GM18868 (cell line): ENCODE data around the gene GPR17.

Experiments
- ATAC-seq: cut with Tn5 transposase; IDR thresholded peaks from one replicate; pipeline ENCODE4 v1.9.1; 2021; ENCODE audit warnings: mild to moderate bottlenecking, moderate library complexity; ENCODE audit not compliant: unreplicated experiment

Gene GPR17

GRCh38 chr2:127665267-127665893 is 19.4 kb downstream of the GPR17 start:
- ATAC-seq = no peak

- no peak for ATAC-seq
Measured at GRCh38 chr2:127669056-127669455, 23.1 kb downstream of the GPR17 start.

- ATAC-seq = no peak
Measured at GRCh38 chr2:127670055-127670956, 24.4 kb downstream of the GPR17 start.

- no peak for ATAC-seq
Measured at GRCh38 chr2:127670957-127671290, 25.0 kb downstream of the GPR17 start.

- no peak for ATAC-seq
Measured at GRCh38 chr2:127671557-127672302, 25.8 kb downstream of the GPR17 start.

- no peak for ATAC-seq
Measured at GRCh38 chr2:127672341-127673224, 26.6 kb downstream of the GPR17 start.

GRCh38 chr2:127673291-127674069 is 27.5 kb downstream of the GPR17 start:
- no peak for ATAC-seq

- no peak for ATAC-seq
Measured at GRCh38 chr2:127674241-127675209, 28.6 kb downstream of the GPR17 start.

- no peak for ATAC-seq
Measured at GRCh38 chr2:127675331-127676261, 29.6 kb downstream of the GPR17 start, which contains the start of gene LIMS2. TSS of gene LIMS2 (minus strand) at chr2:127675530. CDS start at chr2:127675024, 506 bp downstream.

GRCh38 chr2:127676906-127677305 is 31.0 kb downstream of the GPR17 start:
- no peak for ATAC-seq

GRCh38 chr2:127678531-127678930 is 32.6 kb downstream of the GPR17 start:
- ATAC-seq = no peak

- no peak for ATAC-seq
Measured at GRCh38 chr2:127678991-127679390, 33.0 kb downstream of the GPR17 start.

GRCh38 chr2:127679680-127680361 is 33.9 kb downstream of the GPR17 start:
- ATAC-seq = no peak

- no peak for ATAC-seq
Measured at GRCh38 chr2:127680706-127681287, 34.8 kb downstream of the GPR17 start.

GRCh38 chr2:127681288-127681804 is 35.4 kb downstream of the GPR17 start:
- no peak for ATAC-seq
